ENCODE results near the gene ATP9A. TPM values are rescaled to one million over a fixed set of nuclear protein-coding genes. Genes with fewer than 3 reads are reported as not detected.
A peak's percentile ranks its signal among the peaks of the same experiment; 100 is the strongest.

Gene ATP9A
- total RNA-seq, 1 donor from 2014 or later, result 18.2 TPM

DNA sequence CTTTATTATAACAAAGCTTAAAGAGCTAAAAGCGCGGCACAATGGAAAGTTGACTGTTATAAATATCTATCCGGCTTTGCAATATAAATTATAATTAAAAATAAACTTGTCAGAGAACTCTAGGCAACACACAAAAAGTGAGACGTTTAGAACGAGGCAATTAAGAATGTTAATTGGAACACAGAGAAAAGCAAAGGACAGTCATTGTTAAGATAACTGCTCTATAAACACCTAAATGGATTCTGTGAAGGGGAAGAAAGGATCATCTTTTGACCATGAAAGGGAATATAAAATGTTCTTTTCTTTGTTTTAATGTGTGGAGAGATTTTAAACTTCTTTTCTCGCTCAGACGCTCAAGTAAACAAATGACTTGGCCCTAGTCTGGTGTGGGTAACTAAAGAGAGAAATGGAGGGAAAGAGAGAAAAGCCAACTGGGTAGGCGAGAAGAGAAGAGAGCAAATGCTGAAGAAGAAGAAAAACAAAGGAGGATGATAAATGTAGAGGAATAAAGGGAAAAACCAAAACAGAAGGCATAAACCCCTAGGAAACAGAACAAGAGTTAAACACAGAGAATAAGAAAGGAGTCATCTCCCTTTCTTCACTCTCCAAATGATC is 43.4 kb upstream of the ATP9A start:
- Histone ChIP-seq H3K4me1 (peaks cover 33% of the 10 kb centered on the region), H4K20me1 (ENCODE audit: low read depth) (no peaks in the 10 kb centered on the region), H3K27ac (peak overlapping the region; percentile 87), H2AFZ (replicated peaks) (peak overlapping the region; percentile 75), H3K4me3 (no peak overlapping the region), H3K9ac (no peak overlapping the region), H3K9me3 (ENCODE audit: low read depth) (no peaks in the 10 kb centered on the region), H3K4me2 (peak overlapping the region; percentile 40), H3K79me2 (ENCODE audit: low read depth) (no peaks in the 10 kb centered on the region), H3K36me3 (no peaks in the 10 kb centered on the region), H3F3A (ENCODE audit: low read depth) (peaks cover 43% of the 10 kb centered on the region), H3K27me3 (no peaks in the 10 kb centered on the region)
- peaks cover 13% of the 10 kb centered on the region for H3K4me1 Mint-ChIP-seq
- no peak overlapping the region for H3K4me3 Mint-ChIP-seq
- H3K9me3 Mint-ChIP-seq, result no peaks in the 10 kb centered on the region
- no peaks in the 10 kb centered on the region for H3K36me3 Mint-ChIP-seq
- TF ChIP-seq EZH2phosphoT487 (IDR thresholded peaks at IDR 0.05) (no peak), EZH2 (IDR thresholded peaks at IDR 0.05) (no peak)
- TF ChIP-seq, protein P1, sequence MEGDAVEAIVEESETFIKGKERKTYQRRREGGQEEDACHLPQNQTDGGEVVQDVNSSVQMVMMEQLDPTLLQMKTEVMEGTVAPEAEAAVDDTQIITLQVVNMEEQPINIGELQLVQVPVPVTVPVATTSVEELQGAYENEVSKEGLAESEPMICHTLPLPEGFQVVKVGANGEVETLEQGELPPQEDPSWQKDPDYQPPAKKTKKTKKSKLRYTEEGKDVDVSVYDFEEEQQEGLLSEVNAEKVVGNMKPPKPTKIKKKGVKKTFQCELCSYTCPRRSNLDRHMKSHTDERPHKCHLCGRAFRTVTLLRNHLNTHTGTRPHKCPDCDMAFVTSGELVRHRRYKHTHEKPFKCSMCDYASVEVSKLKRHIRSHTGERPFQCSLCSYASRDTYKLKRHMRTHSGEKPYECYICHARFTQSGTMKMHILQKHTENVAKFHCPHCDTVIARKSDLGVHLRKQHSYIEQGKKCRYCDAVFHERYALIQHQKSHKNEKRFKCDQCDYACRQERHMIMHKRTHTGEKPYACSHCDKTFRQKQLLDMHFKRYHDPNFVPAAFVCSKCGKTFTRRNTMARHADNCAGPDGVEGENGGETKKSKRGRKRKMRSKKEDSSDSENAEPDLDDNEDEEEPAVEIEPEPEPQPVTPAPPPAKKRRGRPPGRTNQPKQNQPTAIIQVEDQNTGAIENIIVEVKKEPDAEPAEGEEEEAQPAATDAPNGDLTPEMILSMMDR (IDR thresholded peaks at IDR 0.05), result no peak
- no peak overlapping the region for H3K27ac Mint-ChIP-seq
- H3K27me3 Mint-ChIP-seq (ENCODE audit: insufficient read depth, low read depth), result peaks cover 3% of the 10 kb centered on the region
- peak; percentile 15 for DNase-seq (ENCODE audit: low spot score)

DNA sequence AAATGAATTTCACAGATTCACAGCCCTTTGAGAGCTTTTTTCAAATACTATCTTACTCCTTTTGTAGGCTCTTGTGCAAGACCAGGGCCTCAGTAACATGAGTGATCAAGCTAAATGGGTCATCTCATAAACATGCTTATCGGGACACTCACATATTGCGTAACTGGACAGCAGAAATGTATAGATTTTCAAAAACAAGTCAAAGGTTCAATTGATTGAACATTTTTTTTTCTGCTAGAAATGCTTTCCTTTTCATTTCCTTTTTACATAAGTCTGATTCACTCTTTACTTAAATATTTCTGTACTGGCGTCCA is 42.8 kb upstream of the ATP9A start:
- H3F3A ChIP-seq (ENCODE audit: low read depth), result peaks cover 43% of the 10 kb centered on the region
- H3K4me3 ChIP-seq, result no peak overlapping the region
- peak overlapping the region; percentile 40 for H3K4me2 ChIP-seq
- no peaks in the 10 kb centered on the region for H3K9me3 ChIP-seq (ENCODE audit: low read depth)
- H3K79me2 ChIP-seq (ENCODE audit: low read depth), result no peaks in the 10 kb centered on the region
- peak overlapping the region; percentile 87 for H3K27ac ChIP-seq
- Mint-ChIP-seq H3K9me3 (no peaks in the 10 kb centered on the region), H3K4me3 (no peak overlapping the region), H3K27me3 (ENCODE audit: insufficient read depth, low read depth) (peaks cover 3% of the 10 kb centered on the region), H3K4me1 (peaks cover 14% of the 10 kb centered on the region), H3K27ac (no peak overlapping the region), H3K36me3 (no peaks in the 10 kb centered on the region)
- H2AFZ ChIP-seq (replicated peaks), result no peak overlapping the region
- no peak for TF ChIP-seq EZH2phosphoT487 (IDR thresholded peaks at IDR 0.05)
- TF ChIP-seq EZH2 (IDR thresholded peaks at IDR 0.05), result no peak
- TF ChIP-seq, protein P1 (IDR thresholded peaks at IDR 0.05), result no peak
- no peaks in the 10 kb centered on the region for H3K27me3 ChIP-seq
- peaks cover 33% of the 10 kb centered on the region for H3K4me1 ChIP-seq
- DNase-seq (ENCODE audit: low spot score), result no peak
- H3K9ac ChIP-seq, result no peak overlapping the region
- no peaks in the 10 kb centered on the region for H3K36me3 ChIP-seq
- no peaks in the 10 kb centered on the region for H4K20me1 ChIP-seq (ENCODE audit: low read depth)

GRCh38 chr20:51810155-51811041 is 42.2 kb upstream of the ATP9A start:
- Mint-ChIP-seq H3K27me3 (ENCODE audit: insufficient read depth, low read depth) (peaks cover 3% of the 10 kb centered on the region), H3K36me3 (no peaks in the 10 kb centered on the region), H3K4me1 (peaks cover 17% of the 10 kb centered on the region), H3K27ac (no peak overlapping the region), H3K4me3 (no peak overlapping the region), H3K9me3 (no peaks in the 10 kb centered on the region)
- Histone ChIP-seq H2AFZ (replicated peaks) (no peak overlapping the region), H3K27me3 (no peaks in the 10 kb centered on the region), H3F3A (ENCODE audit: low read depth) (peaks cover 43% of the 10 kb centered on the region), H3K9me3 (ENCODE audit: low read depth) (no peaks in the 10 kb centered on the region), H3K27ac (peak overlapping the region; percentile 87), H3K79me2 (ENCODE audit: low read depth) (no peaks in the 10 kb centered on the region), H3K4me3 (no peak overlapping the region), H3K36me3 (no peaks in the 10 kb centered on the region), H3K4me1 (peaks cover 33% of the 10 kb centered on the region), H3K9ac (no peak overlapping the region), H3K4me2 (peak overlapping the region; percentile 40), H4K20me1 (ENCODE audit: low read depth) (no peaks in the 10 kb centered on the region)
- DNase-seq (ENCODE audit: low spot score), result peak; percentile 60
- TF ChIP-seq EZH2phosphoT487 (IDR thresholded peaks at IDR 0.05) (no peak), EZH2 (IDR thresholded peaks at IDR 0.05) (no peak)
- TF ChIP-seq, protein P1 (IDR thresholded peaks at IDR 0.05), result peak; percentile 45

Measured in neural progenitor cell (in vitro differentiated cells).